KMS-11 (cell line): Measurements from ENCODE around the gene DMD.

Experiments
- H2AFZ ChIP-seq: fragments of 200-600 bp; sonication (generic); 2 replicates; pipeline ENCODE4 v1.6.1; 2016; ENCODE audit warnings: antibody characterized with exemption, mixed run types, low read depth
- H3K27ac ChIP-seq: fragments of 200-600 bp; sonication (generic); 2 replicates; pipeline ENCODE4 v1.6.1; 2016; ENCODE audit warnings: mild to moderate bottlenecking, mixed run types
- H3K27me3 ChIP-seq: fragments of 200-600 bp; sonication (generic); 2 replicates; pipeline ENCODE4 v1.6.1; 2017; ENCODE audit warnings: mild to moderate bottlenecking, low read depth, mixed run types, moderate library complexity; ENCODE audit not compliant: insufficient read depth
- H3K36me3 ChIP-seq: fragments of 200-600 bp; sonication (generic); 2 replicates; pipeline ENCODE4 v1.6.1; 2017; ENCODE audit warnings: mild to moderate bottlenecking, mixed run types; ENCODE audit not compliant: insufficient read depth
- H3K4me1 ChIP-seq: fragments of 200-600 bp; sonication (generic); 2 replicates; pipeline ENCODE4 v1.6.1; 2016; ENCODE audit warnings: mild to moderate bottlenecking, low read depth, mixed run types; ENCODE audit not compliant: poor library complexity, severe bottlenecking
- H3K4me2 ChIP-seq: fragments of 200-600 bp; sonication (generic); 2 replicates; pipeline ENCODE4 v1.7.0; 2016; ENCODE audit warnings: mild to moderate bottlenecking, mixed run types
- H3K4me3 ChIP-seq: fragments of 200-600 bp; sonication (generic); IDR thresholded peaks from 2 replicates; pipeline ENCODE4 v1.6.1; 2017; ENCODE audit warnings: low read depth, low read length, mixed read lengths; ENCODE audit not compliant: insufficient read depth
- H3K79me2 ChIP-seq: fragments of 200-600 bp; sonication (generic); 2 replicates; pipeline ENCODE4 v1.6.1; 2016; ENCODE audit warnings: low read depth, mixed run types; ENCODE audit not compliant: insufficient read depth
- H3K9ac ChIP-seq: fragments of 200-600 bp; sonication (generic); 2 replicates; pipeline ENCODE4 v1.6.1; 2016; ENCODE audit warnings: mild to moderate bottlenecking, mixed run types
- H4K20me1 ChIP-seq: fragments of 200-600 bp; sonication (generic); 2 replicates; pipeline ENCODE4 v1.6.1; 2016; ENCODE audit warnings: mild to moderate bottlenecking, mixed run types; ENCODE audit not compliant: insufficient read depth
- CTCF ChIP-seq: fragments of 200-600 bp; sonication (generic); conservative IDR thresholded peaks from 2 replicates; pipeline ENCODE4 v1.6.1; 2017; ENCODE audit warnings: low read depth, mild to moderate bottlenecking, antibody characterized with exemption, low read length, moderate library complexity, mixed read lengths

DMD gene

DNA sequence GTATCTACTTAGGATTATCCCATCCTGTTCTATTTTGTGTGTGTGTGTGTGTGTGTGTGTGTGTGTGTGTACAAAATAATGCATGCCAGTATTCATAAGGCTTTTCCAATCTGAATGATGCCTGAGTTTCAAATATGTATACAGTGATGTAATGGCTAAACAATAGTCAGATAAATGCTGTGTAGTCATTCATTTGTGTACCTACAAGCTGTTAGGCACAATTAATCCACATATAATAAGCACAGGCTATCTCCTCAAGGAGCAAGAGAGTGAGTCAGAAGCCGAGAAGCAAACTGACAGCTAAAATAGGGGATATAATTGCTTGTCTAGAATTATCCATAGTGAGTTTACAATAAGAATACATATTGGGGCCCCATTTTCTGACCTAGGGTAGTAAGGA is 15.7 kb downstream of the DMD start:
- Histone ChIP-seq H3K27me3 (no peaks in the 10 kb centered on the region), H4K20me1 (no peaks in the 10 kb centered on the region), H3K4me2 (no peak overlapping the region), H3K36me3 (no peaks in the 10 kb centered on the region), H3K79me2 (no peaks in the 10 kb centered on the region), H3K4me3 (no peak overlapping the region), H3K4me1 (no peaks in the 10 kb centered on the region), H2AFZ (no peak overlapping the region), H3K9ac (no peak overlapping the region), H3K27ac (no peak overlapping the region)
- TF ChIP-seq CTCF = no peak

- Histone ChIP-seq H3K9ac (no peak overlapping the region), H3K36me3 (no peaks in the 10 kb centered on the region), H3K79me2 (no peaks in the 10 kb centered on the region), H3K27ac (no peak overlapping the region), H3K4me2 (no peak overlapping the region), H3K27me3 (no peaks in the 10 kb centered on the region), H3K4me3 (no peak overlapping the region), H2AFZ (no peak overlapping the region), H3K4me1 (no peaks in the 10 kb centered on the region), H4K20me1 (no peaks in the 10 kb centered on the region)
- no peak for TF ChIP-seq CTCF
Observed at GRCh38 chrX:33194876-33195433, 16.4 kb downstream of the DMD start.

DNA sequence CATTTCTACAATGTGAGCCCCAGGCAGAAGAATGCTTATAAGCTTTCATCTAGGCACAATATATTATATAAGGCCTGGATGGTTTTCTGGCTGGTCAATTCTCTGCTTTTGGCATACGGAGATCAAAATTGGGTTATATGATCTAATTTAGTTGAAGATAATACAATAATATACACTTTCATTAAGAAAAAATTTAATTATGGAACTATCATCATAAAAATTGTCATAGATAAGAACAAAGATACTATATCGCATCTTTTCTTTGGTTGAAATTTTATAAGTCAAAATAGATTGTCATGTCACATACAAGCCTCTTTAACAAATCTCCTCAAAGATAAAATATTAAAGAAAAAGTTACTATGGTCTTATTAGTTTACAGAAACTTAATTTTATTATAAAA is 17.1 kb downstream of the DMD start:
- Histone ChIP-seq H3K4me1 (no peaks in the 10 kb centered on the region), H4K20me1 (no peaks in the 10 kb centered on the region), H3K79me2 (no peaks in the 10 kb centered on the region), H3K27me3 (no peaks in the 10 kb centered on the region), H3K4me3 (no peak overlapping the region), H3K27ac (no peak overlapping the region), H3K36me3 (no peaks in the 10 kb centered on the region), H3K4me2 (no peak overlapping the region), H3K9ac (no peak overlapping the region), H2AFZ (no peak overlapping the region)
- no peak for TF ChIP-seq CTCF

DNA sequence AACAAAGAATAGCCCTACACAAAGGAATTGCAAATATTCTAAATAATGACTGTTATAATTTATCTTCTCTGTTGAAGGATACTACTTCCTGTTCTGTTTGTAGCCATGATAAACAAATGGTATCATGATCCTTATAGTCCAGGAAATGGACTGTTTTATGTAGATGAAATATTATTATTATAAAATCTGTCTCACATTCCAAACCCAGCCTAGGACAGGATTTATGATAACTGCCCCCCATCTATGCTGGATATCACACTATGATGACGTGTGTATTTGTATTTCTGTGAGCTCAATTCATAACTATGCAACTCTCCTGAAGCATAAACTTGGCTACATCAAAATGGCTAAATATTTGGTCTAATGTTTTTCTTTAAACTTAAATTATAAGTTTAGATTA is 21.3 kb downstream of the DMD start:
- Histone ChIP-seq H3K79me2 (no peaks in the 10 kb centered on the region), H4K20me1 (no peaks in the 10 kb centered on the region), H3K36me3 (no peaks in the 10 kb centered on the region), H3K4me3 (no peak overlapping the region), H3K4me2 (no peak overlapping the region), H3K9ac (no peak overlapping the region), H2AFZ (no peak overlapping the region), H3K27ac (no peak overlapping the region), H3K27me3 (peaks cover 6% of the 10 kb centered on the region; the same call in 1 of the 2 replicates), H3K4me1 (no peaks in the 10 kb centered on the region)
- no peak for TF ChIP-seq CTCF
